ENCODE measurements around the gene PTEN.

- TF ChIP-seq REST (IDR thresholded peaks at IDR 0.05; ENCODE audit: insufficient read depth in 1 of 2, low read depth in 2 of 2, low read length in 2 of 2): no peak
- no peak for TF ChIP-seq TAF1 (IDR thresholded peaks at IDR 0.05; ENCODE audit: borderline replicate concordance, insufficient read depth, low read length)
Observed at GRCh38 chr10:87842776-87843497, 20.5 kb upstream of the PTEN start.
